ENCODE measurements around the gene SCGB3A1. TPM values are rescaled to one million over a fixed set of nuclear protein-coding genes. Genes with fewer than 3 reads are reported as not detected.

The SCGB3A1 gene
- total and polyA plus RNA-seq, 2 of the 4 experiments (the other 2 are of a cell fraction): not detected

GRCh38 chr5:180589771-180590542, 1.3 kb downstream of the SCGB3A1 start:
- Histone ChIP-seq H3K14ac (replicated peaks; ENCODE audit: low read depth, low read length) (no peak overlapping the region), H3K4me2 (ENCODE audit: low read depth, low read length) (no peak overlapping the region; the same call in 1 of the 2 replicates), H3K27me3 (ENCODE audit: control insufficient read depth, insufficient read depth, low read length) (peaks cover 40% of the 10 kb centered on the region), H3K4me1 (ENCODE audit: control insufficient read depth, insufficient read depth, low read length) (no peaks in the 10 kb centered on the region; the same call in 1 of the 2 replicates), H3K27ac (ENCODE audit: insufficient read depth, low read length) (no peak overlapping the region), H4K91ac (ENCODE audit: insufficient read depth, low read depth, low read length) (no peak overlapping the region), H3K23ac (ENCODE audit: low read depth, low read length) (no peak overlapping the region), H3K36me3 (ENCODE audit: control insufficient read depth, insufficient read depth, low read length) (no peaks in the 10 kb centered on the region), H2BK20ac (ENCODE audit: low read depth, low read length) (no peak overlapping the region), H3K56ac (ENCODE audit: extremely low read depth, insufficient read depth, low read length) (no peak overlapping the region), H4K5ac (ENCODE audit: low read depth, low read length) (no peak overlapping the region), H2AK5ac (ENCODE audit: low read depth, low read length) (no peak overlapping the region), H2BK5ac (ENCODE audit: low read depth, low read length, poor library complexity, severe bottlenecking) (no peak overlapping the region), H4K20me1 (ENCODE audit: insufficient read depth, low read length) (no peaks in the 10 kb centered on the region), H3K79me1 (ENCODE audit: low read depth in 1 of 2, low read length in 2 of 2) (no peaks in the 10 kb centered on the region), H3K9ac (ENCODE audit: low read depth, low read length) (no peak overlapping the region), H2BK15ac (ENCODE audit: low read depth, low read length) (no peak overlapping the region), H4K8ac (ENCODE audit: low read depth in 2 of 2, low read length in 2 of 2) (no peak overlapping the region), H3K18ac (ENCODE audit: low read depth, low read length) (no peak overlapping the region), H2AFZ (replicated peaks; ENCODE audit: low read length, poor library complexity) (peak overlapping the region; percentile 0), H3K4me3 (ENCODE audit: insufficient read depth, low read depth, low read length) (no peak overlapping the region), H3K9me3 (ENCODE audit: control insufficient read depth, insufficient read depth, low read length) (no peaks in the 10 kb centered on the region), H2BK120ac (ENCODE audit: low read depth, low read length) (no peak overlapping the region), H2AK9ac (replicated peaks; ENCODE audit: low read depth, low read length, poor library complexity) (no peak overlapping the region), H3K4ac (ENCODE audit: low read depth, low read length) (no peak overlapping the region), H3K9me1 (ENCODE audit: insufficient read depth, low read length) (no peaks in the 10 kb centered on the region)
- WGBS, 2 experiments (ENCODE audit: extremely low coverage in 2 of 2, insufficient read length in 1 of 2): 7% methylated on average over 12 of the region's 44 CpGs; no CpG with 5 or more reads in 1 of the 2 experiments
- no TSS peak for BruUV-seq (replicated peaks)
- DNase-seq (no peak), ATAC-seq (ENCODE audit: low read depth) (no peak)
- CTCF ChIA-PET: no interaction called here
- POLR2A ChIA-PET (ENCODE audit: unreplicated experiment): no interaction called here
- dilution Hi-C loops (cut with HindIII; ENCODE audit: low sequenced_read_pairs, unreplicated experiment) (no loop called here), in situ Hi-C loops (cut with MboI; ENCODE audit: low sequenced_read_pairs) (no loop called here), intact Hi-C loops (cut with micrococcal nuclease) (no loop called here)
- TF ChIP-seq MAFK (IDR thresholded peaks at IDR 0.05; ENCODE audit: low read depth, low read length) (no peak), FOS (IDR thresholded peaks at IDR 0.05; ENCODE audit: low read depth, low read length) (no peak), ELK1 (IDR thresholded peaks at IDR 0.05; ENCODE audit: borderline replicate concordance, low read depth, low read length) (no peak), RFX5 (IDR thresholded peaks at IDR 0.05; ENCODE audit: low read depth, low read length) (no peak), SMC3 (IDR thresholded peaks at IDR 0.05; ENCODE audit: low read depth, low read length) (no peak), POLR2A (IDR thresholded peaks at IDR 0.05; ENCODE audit: low read depth, low read length) (no peak), RAD21 (IDR thresholded peaks at IDR 0.05; ENCODE audit: low read length) (no peak)
- TF ChIP-seq, protein P1, sequence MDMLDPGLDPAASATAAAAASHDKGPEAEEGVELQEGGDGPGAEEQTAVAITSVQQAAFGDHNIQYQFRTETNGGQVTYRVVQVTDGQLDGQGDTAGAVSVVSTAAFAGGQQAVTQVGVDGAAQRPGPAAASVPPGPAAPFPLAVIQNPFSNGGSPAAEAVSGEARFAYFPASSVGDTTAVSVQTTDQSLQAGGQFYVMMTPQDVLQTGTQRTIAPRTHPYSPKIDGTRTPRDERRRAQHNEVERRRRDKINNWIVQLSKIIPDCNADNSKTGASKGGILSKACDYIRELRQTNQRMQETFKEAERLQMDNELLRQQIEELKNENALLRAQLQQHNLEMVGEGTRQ (IDR thresholded peaks at IDR 0.05; ENCODE audit: low read depth, low read length): no peak
- TF ChIP-seq, protein P2, sequence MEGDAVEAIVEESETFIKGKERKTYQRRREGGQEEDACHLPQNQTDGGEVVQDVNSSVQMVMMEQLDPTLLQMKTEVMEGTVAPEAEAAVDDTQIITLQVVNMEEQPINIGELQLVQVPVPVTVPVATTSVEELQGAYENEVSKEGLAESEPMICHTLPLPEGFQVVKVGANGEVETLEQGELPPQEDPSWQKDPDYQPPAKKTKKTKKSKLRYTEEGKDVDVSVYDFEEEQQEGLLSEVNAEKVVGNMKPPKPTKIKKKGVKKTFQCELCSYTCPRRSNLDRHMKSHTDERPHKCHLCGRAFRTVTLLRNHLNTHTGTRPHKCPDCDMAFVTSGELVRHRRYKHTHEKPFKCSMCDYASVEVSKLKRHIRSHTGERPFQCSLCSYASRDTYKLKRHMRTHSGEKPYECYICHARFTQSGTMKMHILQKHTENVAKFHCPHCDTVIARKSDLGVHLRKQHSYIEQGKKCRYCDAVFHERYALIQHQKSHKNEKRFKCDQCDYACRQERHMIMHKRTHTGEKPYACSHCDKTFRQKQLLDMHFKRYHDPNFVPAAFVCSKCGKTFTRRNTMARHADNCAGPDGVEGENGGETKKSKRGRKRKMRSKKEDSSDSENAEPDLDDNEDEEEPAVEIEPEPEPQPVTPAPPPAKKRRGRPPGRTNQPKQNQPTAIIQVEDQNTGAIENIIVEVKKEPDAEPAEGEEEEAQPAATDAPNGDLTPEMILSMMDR (conservative IDR thresholded peaks at IDR 0.05; ENCODE audit: low read depth, low read length): no peak
